Measurements from ENCODE around the gene PRR23C.

PRR23C gene

GRCh38 chr3:139005356-139005993 is 39.2 kb downstream of the PRR23C start:
- no peak for DNase-seq (ENCODE audit: low read depth in 1 of 2, low spot score in 1 of 2)
- no peak for TF ChIP-seq POLR2AphosphoS5 (IDR thresholded peaks at IDR 0.05; ENCODE audit: low read depth)
- no peak for TF ChIP-seq SPI1 (IDR thresholded peaks at IDR 0.05; ENCODE audit: borderline replicate concordance, low read depth)
- TF ChIP-seq, protein P1, sequence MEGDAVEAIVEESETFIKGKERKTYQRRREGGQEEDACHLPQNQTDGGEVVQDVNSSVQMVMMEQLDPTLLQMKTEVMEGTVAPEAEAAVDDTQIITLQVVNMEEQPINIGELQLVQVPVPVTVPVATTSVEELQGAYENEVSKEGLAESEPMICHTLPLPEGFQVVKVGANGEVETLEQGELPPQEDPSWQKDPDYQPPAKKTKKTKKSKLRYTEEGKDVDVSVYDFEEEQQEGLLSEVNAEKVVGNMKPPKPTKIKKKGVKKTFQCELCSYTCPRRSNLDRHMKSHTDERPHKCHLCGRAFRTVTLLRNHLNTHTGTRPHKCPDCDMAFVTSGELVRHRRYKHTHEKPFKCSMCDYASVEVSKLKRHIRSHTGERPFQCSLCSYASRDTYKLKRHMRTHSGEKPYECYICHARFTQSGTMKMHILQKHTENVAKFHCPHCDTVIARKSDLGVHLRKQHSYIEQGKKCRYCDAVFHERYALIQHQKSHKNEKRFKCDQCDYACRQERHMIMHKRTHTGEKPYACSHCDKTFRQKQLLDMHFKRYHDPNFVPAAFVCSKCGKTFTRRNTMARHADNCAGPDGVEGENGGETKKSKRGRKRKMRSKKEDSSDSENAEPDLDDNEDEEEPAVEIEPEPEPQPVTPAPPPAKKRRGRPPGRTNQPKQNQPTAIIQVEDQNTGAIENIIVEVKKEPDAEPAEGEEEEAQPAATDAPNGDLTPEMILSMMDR (IDR thresholded peaks at IDR 0.05; ENCODE audit: insufficient read depth, low read length) = no peak
- no peak for TF ChIP-seq GABPA (IDR thresholded peaks at IDR 0.05; ENCODE audit: low read depth)
- no peak for TF ChIP-seq REST (IDR thresholded peaks at IDR 0.05; ENCODE audit: insufficient replicate concordance, low read depth)
- H3K4me3 ChIP-seq (replicated peaks; ENCODE audit: insufficient read depth, low read length) = no peak overlapping the region
- no peaks in the 10 kb centered on the region for H3K27me3 ChIP-seq (ENCODE audit: insufficient read depth, poor library complexity, severe bottlenecking)
- no peak overlapping the region for H3K27ac ChIP-seq (replicated peaks)

GRCh38 chr3:138995706-138996105 is 49.0 kb downstream of the PRR23C start:
- H3K4me3 ChIP-seq (replicated peaks; ENCODE audit: insufficient read depth, low read length) = no peak overlapping the region
- no peaks in the 10 kb centered on the region for H3K27me3 ChIP-seq (ENCODE audit: insufficient read depth, poor library complexity, severe bottlenecking)
- TF ChIP-seq REST (IDR thresholded peaks at IDR 0.05; ENCODE audit: insufficient replicate concordance, low read depth) = no peak
- TF ChIP-seq SPI1 (IDR thresholded peaks at IDR 0.05; ENCODE audit: borderline replicate concordance, low read depth) = no peak
- no peak for TF ChIP-seq GABPA (IDR thresholded peaks at IDR 0.05; ENCODE audit: low read depth)
- TF ChIP-seq POLR2AphosphoS5 (IDR thresholded peaks at IDR 0.05; ENCODE audit: low read depth) = no peak
- TF ChIP-seq, protein P1 (IDR thresholded peaks at IDR 0.05; ENCODE audit: insufficient read depth, low read length) = no peak
- H3K27ac ChIP-seq (replicated peaks) = no peak overlapping the region
- no peak for DNase-seq (ENCODE audit: low read depth in 1 of 2, low spot score in 1 of 2)

All from HL-60 (cell line).